Activated CD8-positive, alpha-beta T cell treated with anti-CD3 and anti-CD28 coated beads, Interleukin-2, amount 10 ng/mL, durations not matched to agents 7 days and 5 days (primary cell): ENCODE results near the gene PDPK1. TPM values are rescaled to one million over a fixed set of nuclear protein-coding genes. Genes with fewer than 3 reads are reported as not detected.

Experiments
- ATAC-seq: fragments of 150-1000 bp; cut with Tn5 transposase; one replicate; pipeline ENCODE4 v1.10.0; 2021; ENCODE audit warnings: moderate library complexity
- CTCF ChIA-PET: fragments of 350-600 bp; sonication (Branson Sonifier 250); formaldehyde crosslinking; loops from one replicate; lab custom pipeline; 2021; ENCODE audit warnings: antibody characterized with exemption; lab: Charles Lee
- POLR2A ChIA-PET: fragments of 350-600 bp; sonication (Branson Sonifier 250); formaldehyde crosslinking; loops from one replicate; lab custom pipeline; 2021; ENCODE audit warnings: antibody characterized with exemption; lab: Charles Lee
- DNase-seq: peaks from one replicate; pipeline ENCODE4 v3.0.0-alpha.2; 2020
- H3K27ac Mint-ChIP-seq: one replicate; pipeline ENCODE4 v1.8.0; 2021; ENCODE audit warnings: mild to moderate bottlenecking, mixed read lengths
- H3K27me3 Mint-ChIP-seq: one replicate; pipeline ENCODE4 v1.8.0; 2021; ENCODE audit warnings: low read depth, mixed read lengths
- H3K36me3 Mint-ChIP-seq: one replicate; pipeline ENCODE4 v1.8.0; 2021; ENCODE audit warnings: low read depth, mixed read lengths
- H3K4me1 Mint-ChIP-seq: one replicate; pipeline ENCODE4 v1.8.0; 2021; ENCODE audit warnings: low read depth, mixed read lengths
- H3K4me3 Mint-ChIP-seq: one replicate; pipeline ENCODE4 v1.8.0; 2021; ENCODE audit warnings: mild to moderate bottlenecking, mixed read lengths
- H3K9me3 Mint-ChIP-seq: one replicate; pipeline ENCODE4 v1.8.0; 2022; ENCODE audit warnings: mixed read lengths; ENCODE audit not compliant: insufficient read depth
- total RNA-seq, 2 experiments: library from RNA; stranded (reverse); gene quantifications; one replicate each; pipeline ENCODE4 v1.2.3, GENCODE V29; 2021

The PDPK1 gene
- 10 to 100 TPM; 41.2 to 49.6 TPM for total RNA-seq

DNA sequence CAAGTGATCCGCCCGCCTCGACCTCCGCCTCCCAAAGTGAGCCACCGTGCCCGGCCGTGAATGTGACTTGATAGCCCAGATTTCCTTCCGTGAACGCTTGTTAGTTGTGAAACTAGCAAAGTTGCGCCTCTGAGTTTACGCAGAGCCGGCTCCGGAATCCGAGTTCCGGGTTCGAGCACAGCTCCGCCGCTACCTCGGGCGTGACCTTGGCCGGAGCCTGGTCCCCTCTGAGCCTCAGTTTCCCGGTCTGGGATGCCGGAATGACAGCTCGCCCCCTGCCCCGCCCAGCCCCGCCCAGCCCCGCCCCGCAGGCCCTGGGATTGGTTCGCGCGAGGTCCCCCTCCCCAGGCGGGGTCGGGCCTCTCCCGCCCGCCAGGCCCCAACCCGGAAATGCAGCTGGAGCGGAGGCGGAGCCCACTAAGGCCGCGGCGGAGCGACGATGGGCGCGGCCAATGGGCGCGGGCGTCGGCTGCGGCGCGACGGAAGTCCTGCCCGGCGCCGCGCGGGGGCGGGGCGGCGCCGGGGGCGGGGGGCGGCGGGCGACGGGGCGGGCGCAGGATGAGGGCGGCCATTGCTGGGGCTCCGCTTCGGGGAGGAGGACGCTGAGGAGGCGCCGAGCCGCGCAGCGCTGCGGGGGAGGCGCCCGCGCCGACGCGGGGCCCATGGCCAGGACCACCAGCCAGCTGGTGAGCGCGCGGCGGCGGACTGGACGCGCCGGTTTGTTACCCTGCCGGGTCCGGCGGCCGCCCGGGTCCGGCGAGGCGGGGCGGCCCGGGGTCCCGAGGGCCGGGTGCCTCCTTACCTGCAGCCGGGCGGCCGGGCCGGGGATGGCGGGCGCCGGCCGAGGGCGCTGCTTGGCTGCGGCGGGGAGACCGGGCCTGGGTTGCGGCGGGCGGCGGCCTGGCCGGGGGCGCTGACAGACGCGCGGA is at the start of gene PDPK1:
Gene PDPK1, plus strand, starts transcription at position 571 of the 929 bp plus-strand sequence. Its CDS starts 92 bp downstream, at position 663.
- H3K36me3 Mint-ChIP-seq, result peaks cover 11% of the 10 kb centered on the region
- ChIA-PET POLR2A (interaction anchor here (0.6 to 4.2 kb wide), 4 partner anchors 13 to 55 kb away, joined by 3 to 24 read pairs (median 4); partner anchors contain the start of gene AMDHD2), CTCF (no interaction called here)
- H3K27ac Mint-ChIP-seq, result peak within 1 kb of the TSS; percentile 95
- ATAC-seq, result peak; percentile 94
- peak; percentile 94 for DNase-seq
- peak within 1 kb of the TSS; percentile 88 for H3K4me3 Mint-ChIP-seq
- peaks cover 52% of the 10 kb centered on the region for H3K4me1 Mint-ChIP-seq
- H3K9me3 Mint-ChIP-seq, result no peaks in the 10 kb centered on the region
- H3K27me3 Mint-ChIP-seq, result no peaks in the 10 kb centered on the region

DNA sequence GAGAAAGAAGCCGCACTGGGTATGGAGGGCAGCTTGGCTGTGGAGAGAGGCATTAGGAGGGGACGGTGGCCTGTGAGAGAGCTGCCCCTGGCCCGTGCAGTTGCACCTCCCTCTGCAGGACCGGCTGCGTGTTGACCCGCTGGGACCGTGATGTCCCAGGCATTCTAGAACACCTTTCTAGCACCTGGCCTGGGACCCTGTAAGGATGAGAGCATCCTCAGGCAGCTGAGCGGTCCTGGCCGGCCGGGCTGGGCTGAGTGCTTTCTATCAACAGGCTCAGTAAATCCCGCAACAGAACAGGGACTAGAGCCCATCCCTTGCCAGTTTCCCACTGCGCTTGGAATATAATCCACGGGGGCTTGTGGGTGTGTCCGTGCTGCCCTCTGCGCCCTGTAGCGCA is 48.2 kb upstream of the PDPK1 start:
- peaks cover 4% of the 10 kb centered on the region for H3K36me3 Mint-ChIP-seq
- H3K4me1 Mint-ChIP-seq, result peaks cover 27% of the 10 kb centered on the region
- POLR2A ChIA-PET, result no interaction called here
- DNase-seq (no peak), ATAC-seq (no peak)
- H3K9me3 Mint-ChIP-seq, result no peaks in the 10 kb centered on the region
- CTCF ChIA-PET, result interaction anchor here (4.4 kb wide), 1 partner anchor 11 kb away, joined by 27 read pairs; no protein-coding TSS in a partner anchor
- H3K4me3 Mint-ChIP-seq, result no peak overlapping the region
- H3K27me3 Mint-ChIP-seq, result no peaks in the 10 kb centered on the region
- H3K27ac Mint-ChIP-seq, result no peak overlapping the region

DNA sequence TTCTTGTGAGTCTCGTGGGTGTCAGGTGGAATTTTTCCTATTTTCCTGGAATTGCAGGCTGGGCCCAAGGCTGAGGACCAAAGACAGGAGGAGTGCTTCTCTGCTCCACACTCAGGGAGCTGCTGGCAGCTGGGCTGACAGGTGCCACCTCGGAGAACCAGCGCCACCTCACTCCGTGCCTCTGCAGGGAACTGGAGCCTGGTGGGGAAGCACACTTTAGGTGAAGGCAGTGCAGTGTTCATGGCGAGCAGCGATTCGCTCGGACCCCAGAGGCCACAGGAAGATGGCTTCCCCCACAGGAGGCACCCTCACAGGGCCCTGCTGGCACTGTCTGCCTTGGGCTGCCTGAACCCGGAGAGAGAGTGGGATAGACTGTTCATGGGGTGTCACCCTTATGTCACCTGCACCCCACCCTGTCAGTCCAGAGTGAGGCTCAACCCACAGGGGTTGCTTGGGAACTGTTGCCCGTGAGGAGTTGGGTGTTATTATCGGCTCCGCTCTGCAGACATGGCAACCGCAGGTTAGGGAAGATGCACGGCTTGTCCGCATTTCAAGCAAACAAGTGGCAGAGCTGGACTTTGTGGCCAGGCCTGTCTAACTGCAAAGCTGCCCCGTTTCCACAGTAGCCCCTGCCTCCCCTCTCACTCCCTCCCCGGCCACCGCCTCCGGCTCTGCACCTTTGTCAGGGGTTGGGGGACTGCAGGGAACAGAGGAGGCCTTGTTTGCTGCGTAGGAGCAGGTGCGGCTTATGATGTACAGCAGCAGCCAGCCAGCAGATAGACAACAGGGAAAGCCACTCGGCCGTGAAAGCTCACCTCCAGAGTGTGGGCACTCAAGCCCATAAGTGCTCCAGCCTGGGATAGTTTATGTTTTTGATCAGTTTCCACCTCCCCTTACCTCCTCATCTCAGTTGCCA is 47.4 kb upstream of the PDPK1 start:
- H3K4me1 Mint-ChIP-seq, result peaks cover 25% of the 10 kb centered on the region
- CTCF ChIA-PET, result interaction anchor here (2.0 to 4.4 kb wide), 2 partner anchors 10 to 11 kb away, joined by 6 to 27 read pairs; no protein-coding TSS in a partner anchor
- H3K27me3 Mint-ChIP-seq, result no peaks in the 10 kb centered on the region
- no peaks in the 10 kb centered on the region for H3K9me3 Mint-ChIP-seq
- ATAC-seq (no peak), DNase-seq (no peak)
- peaks cover 4% of the 10 kb centered on the region for H3K36me3 Mint-ChIP-seq
- POLR2A ChIA-PET, result no interaction called here
- no peak overlapping the region for H3K4me3 Mint-ChIP-seq
- no peak overlapping the region for H3K27ac Mint-ChIP-seq

DNA sequence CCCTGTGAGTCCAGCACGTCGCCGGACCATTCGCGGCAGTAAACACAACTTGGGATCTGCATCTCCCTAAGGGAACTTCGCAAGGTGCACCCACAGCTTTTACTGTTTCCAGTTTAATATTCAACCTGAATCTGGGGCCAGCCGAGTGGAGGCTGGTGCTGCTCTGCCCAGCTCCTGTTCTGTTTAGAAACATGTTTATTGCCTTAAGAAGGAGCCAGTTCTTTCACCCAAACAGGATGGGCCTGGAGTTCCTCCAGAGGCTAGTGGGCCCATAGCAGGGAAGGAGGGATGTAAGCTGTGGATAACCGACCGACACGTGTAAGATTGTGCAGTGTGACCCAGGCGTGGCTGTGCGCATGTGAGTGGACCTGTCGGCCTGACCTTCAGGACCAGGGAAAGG is 45.5 kb upstream of the PDPK1 start:
- Mint-ChIP-seq H3K4me1 (peaks cover 10% of the 10 kb centered on the region), H3K36me3 (peaks cover 3% of the 10 kb centered on the region), H3K27me3 (no peaks in the 10 kb centered on the region), H3K4me3 (no peak overlapping the region), H3K9me3 (no peaks in the 10 kb centered on the region), H3K27ac (no peak overlapping the region)
- ATAC-seq, result no peak
- ChIA-PET CTCF (interaction anchor here (2.0 kb wide), 1 partner anchor 9 kb away, joined by 6 read pairs; no protein-coding TSS in a partner anchor), POLR2A (no interaction called here)
- no peak for DNase-seq

DNA sequence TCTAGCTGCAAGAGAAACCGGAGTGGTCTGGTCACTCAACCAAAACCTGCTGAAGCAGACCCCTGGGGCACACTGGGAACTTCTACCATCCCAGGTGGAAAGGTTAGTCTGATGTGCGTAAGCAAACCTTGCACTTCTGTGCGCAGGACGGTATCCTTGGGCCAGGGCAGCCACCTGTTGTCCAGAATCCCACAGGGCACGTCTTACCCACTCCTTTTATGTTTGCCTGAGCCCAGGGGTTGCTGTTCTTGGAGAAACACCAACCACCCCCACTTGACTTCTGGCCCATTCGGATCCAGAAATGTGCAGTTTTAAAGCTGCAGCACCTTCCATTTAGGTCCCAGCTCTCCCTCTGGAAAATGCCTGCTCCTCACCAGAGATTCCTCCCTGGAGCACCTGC is 44.2 kb upstream of the PDPK1 start:
- DNase-seq (no peak), ATAC-seq (no peak)
- H3K4me1 Mint-ChIP-seq, result no peaks in the 10 kb centered on the region
- H3K27me3 Mint-ChIP-seq, result no peaks in the 10 kb centered on the region
- peaks cover 7% of the 10 kb centered on the region for H3K36me3 Mint-ChIP-seq
- CTCF ChIA-PET, result no interaction called here
- no peak overlapping the region for H3K27ac Mint-ChIP-seq
- no peak overlapping the region for H3K4me3 Mint-ChIP-seq
- POLR2A ChIA-PET, result interaction anchor here (0.6 to 1.7 kb wide), 2 partner anchors 19 to 709 kb away, joined by 3 to 4 read pairs; no protein-coding TSS in a partner anchor
- H3K9me3 Mint-ChIP-seq, result no peaks in the 10 kb centered on the region

DNA sequence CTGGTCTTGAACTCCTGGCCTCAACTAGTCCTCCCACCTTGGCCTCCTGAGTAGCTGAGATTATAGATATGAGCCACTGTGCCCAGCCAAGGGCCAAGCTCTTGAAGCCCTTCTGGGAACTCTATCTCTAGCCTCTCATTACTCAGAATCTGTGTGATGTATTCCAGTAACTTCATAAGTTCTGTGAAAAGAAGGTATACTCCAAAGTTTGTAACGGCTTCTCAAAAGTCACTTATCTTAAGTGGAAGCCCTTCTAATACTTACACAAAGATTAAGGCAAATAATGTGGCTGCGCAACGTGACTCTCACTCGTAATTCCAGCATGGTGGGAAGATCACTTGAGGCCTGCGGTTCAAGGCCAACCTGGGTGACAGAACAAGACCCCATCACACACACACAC is 43.2 kb upstream of the PDPK1 start:
- peaks cover 7% of the 10 kb centered on the region for H3K36me3 Mint-ChIP-seq
- ChIA-PET POLR2A (interaction anchor here (1.7 kb wide), 1 partner anchor 18 kb away, joined by 4 read pairs; no protein-coding TSS in a partner anchor), CTCF (no interaction called here)
- ATAC-seq (no peak), DNase-seq (no peak)
- H3K27ac Mint-ChIP-seq, result no peak overlapping the region
- no peaks in the 10 kb centered on the region for H3K4me1 Mint-ChIP-seq
- H3K27me3 Mint-ChIP-seq, result no peaks in the 10 kb centered on the region
- H3K4me3 Mint-ChIP-seq, result no peak overlapping the region
- H3K9me3 Mint-ChIP-seq, result no peaks in the 10 kb centered on the region

DNA sequence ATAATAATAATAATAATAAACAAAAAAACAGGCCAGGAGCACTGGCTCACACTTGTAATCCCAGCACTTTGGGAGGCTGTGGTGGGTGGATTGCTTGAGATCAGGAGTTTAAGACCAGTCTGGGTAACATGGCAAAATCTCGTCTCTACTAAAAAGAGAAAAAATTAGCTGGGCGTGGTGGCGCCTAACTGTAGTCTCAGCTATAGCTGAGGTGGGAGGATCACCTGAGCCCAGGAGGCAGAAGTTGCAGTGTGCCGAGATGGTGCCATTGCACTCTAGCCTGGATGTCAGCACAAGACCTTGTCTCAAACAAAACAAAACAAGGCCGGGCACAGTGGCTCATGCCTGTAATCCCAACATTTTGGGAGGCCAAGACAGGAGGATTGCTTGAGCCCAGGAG is 42.8 kb upstream of the PDPK1 start:
- ATAC-seq (no peak), DNase-seq (no peak)
- Mint-ChIP-seq H3K36me3 (peaks cover 7% of the 10 kb centered on the region), H3K4me3 (no peak overlapping the region), H3K9me3 (no peaks in the 10 kb centered on the region), H3K4me1 (no peaks in the 10 kb centered on the region), H3K27me3 (no peaks in the 10 kb centered on the region), H3K27ac (no peak overlapping the region)
- POLR2A ChIA-PET, result no interaction called here
- CTCF ChIA-PET, result no interaction called here

DNA sequence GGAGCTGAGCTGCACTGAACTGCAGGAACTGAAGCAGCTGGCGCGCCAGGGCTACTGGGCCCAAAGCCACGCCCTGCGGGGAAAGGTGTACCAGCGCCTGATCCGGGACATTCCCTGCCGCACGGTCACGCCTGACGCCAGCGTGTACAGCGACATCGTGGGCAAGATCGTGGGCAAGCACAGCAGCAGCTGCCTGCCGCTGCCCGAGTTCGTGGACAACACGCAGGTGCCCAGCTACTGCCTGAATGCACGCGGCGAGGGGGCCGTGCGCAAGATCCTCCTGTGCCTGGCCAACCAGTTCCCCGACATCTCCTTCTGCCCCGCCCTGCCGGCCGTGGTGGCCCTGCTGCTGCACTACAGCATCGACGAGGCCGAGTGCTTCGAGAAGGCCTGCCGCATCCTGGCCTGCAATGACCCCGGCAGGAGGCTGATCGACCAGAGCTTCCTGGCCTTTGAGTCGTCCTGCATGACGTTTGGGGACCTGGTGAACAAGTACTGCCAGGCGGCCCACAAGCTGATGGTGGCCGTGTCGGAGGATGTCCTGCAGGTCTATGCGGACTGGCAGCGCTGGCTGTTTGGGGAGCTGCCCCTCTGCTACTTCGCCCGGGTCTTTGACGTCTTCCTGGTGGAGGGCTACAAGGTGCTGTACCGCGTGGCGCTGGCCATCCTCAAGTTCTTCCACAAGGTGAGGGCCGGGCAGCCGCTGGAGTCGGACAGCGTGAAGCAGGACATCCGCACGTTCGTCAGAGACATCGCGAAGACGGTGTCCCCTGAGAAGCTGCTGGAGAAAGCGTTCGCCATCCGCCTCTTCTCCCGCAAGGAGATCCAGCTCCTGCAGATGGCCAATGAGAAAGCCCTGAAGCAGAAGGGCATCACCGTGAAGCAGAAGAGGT is 41.4 kb upstream of the PDPK1 start:
- H3K36me3 Mint-ChIP-seq, result peaks cover 7% of the 10 kb centered on the region
- no peaks in the 10 kb centered on the region for H3K9me3 Mint-ChIP-seq
- no peak overlapping the region for H3K4me3 Mint-ChIP-seq
- CTCF ChIA-PET, result interaction anchor here (0.6 to 1.3 kb wide), 2 partner anchors 13 to 227 kb away, joined by 3 read pairs; no protein-coding TSS in a partner anchor
- no peak overlapping the region for H3K27ac Mint-ChIP-seq
- POLR2A ChIA-PET, result interaction anchor here (0.6 kb wide), 1 partner anchor 17 kb away, joined by 3 read pairs; no protein-coding TSS in a partner anchor
- DNase-seq (no peak), ATAC-seq (no peak)
- no peaks in the 10 kb centered on the region for H3K27me3 Mint-ChIP-seq
- no peaks in the 10 kb centered on the region for H3K4me1 Mint-ChIP-seq

DNA sequence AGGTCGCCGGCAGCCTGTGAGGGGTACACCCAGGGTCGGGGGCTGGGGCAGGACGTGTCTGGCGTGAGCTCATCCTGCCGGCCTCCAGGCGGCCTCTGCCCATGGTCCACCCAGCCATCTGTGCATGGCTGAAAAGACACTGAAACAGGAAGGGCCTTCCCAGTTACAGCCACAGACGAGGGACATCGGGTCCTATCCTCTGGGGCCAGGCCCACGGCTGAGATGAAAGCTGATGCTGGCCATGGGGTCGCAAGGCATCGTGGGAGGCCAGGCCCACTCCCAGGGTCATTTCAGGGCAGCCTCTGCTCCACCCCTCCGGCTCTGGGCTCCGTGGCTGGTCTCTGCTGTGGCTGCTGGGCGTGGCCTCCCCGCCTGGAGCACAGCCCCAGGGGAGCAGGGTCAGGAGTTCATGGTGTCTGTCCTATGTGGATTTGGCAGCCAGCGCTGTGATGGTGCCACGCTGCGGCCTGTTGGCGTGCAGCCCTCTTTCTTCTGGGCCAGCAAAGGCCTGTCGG is 40.6 kb upstream of the PDPK1 start:
- no peaks in the 10 kb centered on the region for H3K9me3 Mint-ChIP-seq
- DNase-seq (no peak), ATAC-seq (no peak)
- H3K27me3 Mint-ChIP-seq, result no peaks in the 10 kb centered on the region
- H3K4me1 Mint-ChIP-seq, result no peaks in the 10 kb centered on the region
- H3K4me3 Mint-ChIP-seq, result no peak overlapping the region
- ChIA-PET CTCF (interaction anchor here (0.6 to 1.3 kb wide), 2 partner anchors 14 to 226 kb away, joined by 3 read pairs; no protein-coding TSS in a partner anchor), POLR2A (no interaction called here)
- H3K36me3 Mint-ChIP-seq, result peaks cover 7% of the 10 kb centered on the region
- H3K27ac Mint-ChIP-seq, result peak overlapping the region; percentile 2

DNA sequence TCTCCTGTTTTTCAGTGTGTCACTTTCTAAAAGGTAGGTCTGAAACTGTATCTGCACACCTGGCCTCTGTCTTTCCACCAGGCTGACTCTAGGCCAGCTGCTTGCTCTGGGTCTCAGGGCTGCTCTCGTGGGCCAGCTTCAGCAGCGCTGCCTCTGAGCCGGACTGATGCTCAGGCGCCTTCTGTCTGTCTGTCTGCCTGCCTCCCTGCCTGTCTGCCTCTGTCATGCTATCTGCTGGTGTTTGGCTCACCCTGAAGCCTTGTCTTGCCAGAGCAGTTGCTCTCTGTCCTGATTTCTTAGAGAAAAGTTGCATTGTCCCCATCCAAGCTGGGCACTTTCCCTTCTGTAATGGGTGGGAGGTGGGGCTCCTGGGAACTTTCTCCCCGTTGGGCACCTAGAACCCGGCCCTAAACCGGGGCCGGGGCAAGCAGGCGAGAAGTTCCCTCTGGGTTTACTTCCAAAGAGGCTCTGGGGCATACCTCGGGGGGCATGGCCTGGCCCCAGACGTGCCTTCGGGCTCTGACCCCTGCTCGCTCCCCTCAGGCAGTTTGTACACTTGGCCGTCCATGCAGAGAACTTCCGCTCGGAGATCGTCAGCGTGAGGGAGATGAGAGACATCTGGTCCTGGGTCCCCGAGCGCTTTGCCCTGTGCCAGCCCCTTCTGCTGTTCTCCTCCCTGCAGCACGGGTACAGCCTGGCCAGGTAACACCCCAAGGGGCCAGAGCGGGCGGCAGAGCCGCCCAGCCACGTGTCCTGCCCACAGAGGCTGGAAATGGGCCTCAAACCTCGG is 39.9 kb upstream of the PDPK1 start:
- no peaks in the 10 kb centered on the region for H3K27me3 Mint-ChIP-seq
- POLR2A ChIA-PET, result no interaction called here
- H3K27ac Mint-ChIP-seq, result peak overlapping the region; percentile 34
- CTCF ChIA-PET, result interaction anchor here (1.3 kb wide), 1 partner anchor 14 kb away, joined by 3 read pairs; no protein-coding TSS in a partner anchor
- H3K36me3 Mint-ChIP-seq, result peaks cover 7% of the 10 kb centered on the region
- no peaks in the 10 kb centered on the region for H3K4me1 Mint-ChIP-seq
- DNase-seq (no peak), ATAC-seq (no peak)
- H3K9me3 Mint-ChIP-seq, result no peaks in the 10 kb centered on the region
- no peak overlapping the region for H3K4me3 Mint-ChIP-seq
